GM23248 (cell line): ENCODE measurements around the gene RBM5.

ENCODE experiments used
- EZH2 ChIP-seq: fragments of 200-600 bp; sonication (generic); IDR thresholded peaks from 2 replicates; pipeline ENCODE4 v1.6.1; 2018; ENCODE audit warnings: antibody characterized with exemption, mild to moderate bottlenecking; ENCODE audit not compliant: insufficient read depth, poor library complexity, severe bottlenecking
- EZH2phosphoT487 ChIP-seq: fragments of 200-600 bp; sonication (generic); IDR thresholded peaks from 2 replicates; pipeline ENCODE4 v1.6.1; 2018; ENCODE audit warnings: antibody characterized with exemption, moderate library complexity, mild to moderate bottlenecking, low read depth; ENCODE audit not compliant: insufficient read depth

DNA sequence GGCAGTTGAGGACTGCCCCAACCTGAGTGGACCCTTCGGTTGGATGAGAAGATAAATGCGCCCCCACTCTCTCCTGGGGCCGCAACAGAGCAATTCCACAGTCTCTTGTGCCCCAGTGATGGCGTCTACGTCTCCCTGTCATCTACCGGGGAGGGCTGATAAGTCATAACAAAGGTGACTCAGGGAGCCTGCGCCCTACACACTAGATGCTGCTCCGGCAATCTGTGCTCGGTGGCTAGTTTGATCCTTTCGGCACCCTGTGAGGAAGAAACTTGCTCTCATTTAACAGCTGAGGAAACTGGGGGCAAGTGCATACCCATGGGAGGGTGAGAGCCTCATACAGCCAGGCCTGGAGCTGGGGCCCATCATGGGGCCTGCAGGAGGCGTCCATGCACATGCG lies 52.3 kb downstream of the RBM5 start:
- TF ChIP-seq EZH2 (no peak), EZH2phosphoT487 (no peak)
